GM12801 (cell line): ENCODE measurements around the gene PROK1.

ENCODE experiments used
- CTCF ChIP-seq: IDR thresholded peaks from one replicate; pipeline ENCODE4 v1.5.1; 2011; ENCODE audit warnings: control low read depth; ENCODE audit not compliant: insufficient read length; ENCODE audit errors: extremely low read depth

Gene PROK1

GRCh38 chr1:110440877-110441276, 10.1 kb upstream of the PROK1 start:
- no peak for TF ChIP-seq CTCF

DNA sequence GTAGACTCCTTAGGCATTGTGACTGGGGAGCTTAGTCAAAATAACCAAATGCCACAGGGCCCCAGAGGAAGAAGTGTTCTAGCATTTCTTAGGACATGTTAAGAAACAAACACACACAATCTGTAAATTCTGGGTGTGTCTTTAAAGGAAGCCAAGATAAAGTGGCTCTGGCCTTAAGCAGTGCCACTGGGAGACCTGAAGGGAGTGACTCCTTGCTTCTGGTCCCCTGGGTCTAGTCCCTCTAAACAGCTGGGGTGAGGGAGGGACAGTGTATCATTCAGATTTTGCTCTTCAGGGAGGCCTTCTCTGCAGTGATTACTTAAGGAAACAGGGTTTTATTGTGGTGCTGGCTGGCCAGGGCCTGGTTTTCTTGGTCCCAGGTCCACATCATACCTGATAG, 9.1 kb upstream of the PROK1 start:
- TF ChIP-seq CTCF, result no peak

GRCh38 chr1:110443451-110443850, 7.5 kb upstream of the PROK1 start:
- TF ChIP-seq CTCF, result no peak

- TF ChIP-seq CTCF, result no peak
Observed at GRCh38 chr1:110444561-110444960, 6.4 kb upstream of the PROK1 start.

DNA sequence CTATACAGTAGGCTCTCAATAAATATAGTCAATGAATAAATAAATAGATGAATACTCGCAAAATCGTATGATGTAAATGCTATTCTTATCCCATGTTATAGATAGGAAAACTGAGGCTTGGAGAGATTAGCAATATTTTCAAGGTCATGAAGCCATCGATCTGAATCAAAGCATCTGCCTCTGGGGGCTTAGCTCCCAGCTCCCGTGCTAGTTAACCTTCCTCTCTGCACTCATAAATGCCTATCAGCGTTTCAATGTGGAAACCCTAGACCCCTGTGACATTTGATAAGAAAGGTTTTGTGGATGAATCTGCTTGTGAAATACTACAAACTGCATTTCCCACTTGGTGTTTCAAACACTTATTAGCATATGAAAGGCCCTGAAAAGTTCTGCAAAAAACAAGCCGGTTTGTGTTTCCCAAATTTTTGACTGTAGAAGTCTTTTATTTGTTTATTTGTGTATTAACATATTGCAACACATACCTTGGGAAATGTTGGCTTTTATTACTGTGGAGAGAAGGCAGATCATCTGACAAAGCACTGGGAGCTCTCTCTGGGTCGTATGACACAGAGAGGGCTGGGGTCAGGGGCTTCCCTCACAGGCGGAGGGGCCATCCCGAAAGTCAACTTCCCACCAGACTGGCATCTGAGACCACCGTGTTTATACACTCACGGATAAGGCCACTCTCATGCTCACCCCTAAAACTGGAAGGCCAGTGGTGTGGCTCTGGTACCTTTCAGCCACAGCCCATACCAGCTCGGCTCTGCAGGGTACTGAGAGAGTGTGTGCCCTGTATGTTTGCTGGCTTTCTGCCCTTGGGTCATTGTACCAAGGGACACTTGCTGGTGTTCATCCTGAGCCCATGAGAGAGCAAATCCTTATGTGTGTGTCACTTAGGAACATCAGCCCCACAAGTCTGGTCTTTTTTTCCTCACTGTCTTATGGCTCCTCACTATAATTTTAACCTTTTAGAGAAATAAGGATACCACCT, 993 bp upstream of the PROK1 start:
- TF ChIP-seq CTCF, result no peak

GRCh38 chr1:110452330-110452729, 1.4 kb downstream of the PROK1 start:
- no peak for TF ChIP-seq CTCF

DNA sequence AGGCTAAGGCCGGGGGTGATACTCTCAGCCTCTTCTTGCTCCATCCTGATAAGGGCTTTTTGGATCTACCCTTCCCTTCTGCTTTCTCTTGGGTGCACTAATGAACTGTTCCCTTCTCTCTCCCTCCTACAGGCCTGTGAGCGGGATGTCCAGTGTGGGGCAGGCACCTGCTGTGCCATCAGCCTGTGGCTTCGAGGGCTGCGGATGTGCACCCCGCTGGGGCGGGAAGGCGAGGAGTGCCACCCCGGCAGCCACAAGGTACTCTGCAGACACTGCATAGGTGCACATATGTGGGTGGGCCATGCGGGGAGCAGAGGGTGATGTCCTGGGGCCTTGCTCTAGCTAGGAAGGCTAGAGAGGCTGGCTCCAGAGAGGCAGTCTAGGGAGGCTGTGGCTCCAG, 2.9 kb downstream of the PROK1 start:
- no peak for TF ChIP-seq CTCF
